Activated CD8-positive, alpha-beta T cell treated with anti-CD3 and anti-CD28 coated beads, Interleukin-2, amount 10 ng/mL, durations not matched to agents 7 days and 5 days (primary cell): Measurements from ENCODE around the gene RGS6. TPM values are rescaled to one million over a fixed set of nuclear protein-coding genes. Genes with fewer than 3 reads are reported as not detected.

Source experiments
- ATAC-seq: fragments of 150-1000 bp; cut with Tn5 transposase; one replicate; pipeline ENCODE4 v1.10.0; 2021; ENCODE audit warnings: moderate library complexity
- CTCF ChIA-PET: fragments of 350-600 bp; sonication (Branson Sonifier 250); formaldehyde crosslinking; loops from one replicate; lab custom pipeline; 2021; ENCODE audit warnings: antibody characterized with exemption; lab: Charles Lee
- POLR2A ChIA-PET: fragments of 350-600 bp; sonication (Branson Sonifier 250); formaldehyde crosslinking; loops from one replicate; lab custom pipeline; 2021; ENCODE audit warnings: antibody characterized with exemption; lab: Charles Lee
- DNase-seq: peaks from one replicate; pipeline ENCODE4 v3.0.0-alpha.2; 2020
- H3K27ac Mint-ChIP-seq: one replicate; pipeline ENCODE4 v1.8.0; 2021; ENCODE audit warnings: mild to moderate bottlenecking, mixed read lengths
- H3K27me3 Mint-ChIP-seq: one replicate; pipeline ENCODE4 v1.8.0; 2021; ENCODE audit warnings: low read depth, mixed read lengths
- H3K36me3 Mint-ChIP-seq: one replicate; pipeline ENCODE4 v1.8.0; 2021; ENCODE audit warnings: low read depth, mixed read lengths
- H3K4me1 Mint-ChIP-seq: one replicate; pipeline ENCODE4 v1.8.0; 2021; ENCODE audit warnings: low read depth, mixed read lengths
- H3K4me3 Mint-ChIP-seq: one replicate; pipeline ENCODE4 v1.8.0; 2021; ENCODE audit warnings: mild to moderate bottlenecking, mixed read lengths
- H3K9me3 Mint-ChIP-seq: one replicate; pipeline ENCODE4 v1.8.0; 2022; ENCODE audit warnings: mixed read lengths; ENCODE audit not compliant: insufficient read depth
- total RNA-seq, 2 experiments: library from RNA; stranded (reverse); gene quantifications; one replicate each; pipeline ENCODE4 v1.2.3, GENCODE V29; 2021

The RGS6 gene
- total RNA-seq, 2 experiments from 2014 or later: 0.16 to 0.47 TPM

DNA sequence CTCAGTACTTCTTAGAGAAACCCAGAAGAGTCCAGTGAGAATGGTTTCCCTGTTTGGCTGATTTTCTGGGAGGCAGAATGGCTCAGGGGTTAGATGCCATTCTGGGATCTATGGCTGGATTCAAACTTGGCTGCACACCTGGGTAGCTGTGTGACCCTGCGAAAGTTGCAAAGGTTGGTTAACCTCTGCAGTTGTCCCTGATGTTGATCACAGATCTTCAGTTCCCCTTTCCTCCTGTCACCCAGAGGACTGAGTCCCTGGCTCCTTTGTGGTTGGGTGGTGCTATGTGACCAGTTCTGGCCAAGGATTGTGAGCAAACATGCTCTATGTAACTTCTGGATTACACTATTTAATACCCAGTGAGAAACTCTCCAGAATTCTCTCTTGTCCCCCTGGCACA, 418.0 kb downstream of the RGS6 start:
- CTCF ChIA-PET: no interaction called here
- Mint-ChIP-seq H3K27ac (no peak overlapping the region), H3K9me3 (no peaks in the 10 kb centered on the region), H3K4me1 (no peaks in the 10 kb centered on the region), H3K4me3 (no peak overlapping the region), H3K36me3 (no peaks in the 10 kb centered on the region), H3K27me3 (peaks cover 24% of the 10 kb centered on the region)
- POLR2A ChIA-PET: no interaction called here
- no peak for DNase-seq
- no peak for ATAC-seq

GRCh38 chr14:72352012-72352411, 419.8 kb downstream of the RGS6 start:
- POLR2A ChIA-PET: no interaction called here
- no peaks in the 10 kb centered on the region for H3K36me3 Mint-ChIP-seq
- H3K27me3 Mint-ChIP-seq: peaks cover 20% of the 10 kb centered on the region
- ATAC-seq (no peak), DNase-seq (no peak)
- no peaks in the 10 kb centered on the region for H3K4me1 Mint-ChIP-seq
- no peak overlapping the region for H3K27ac Mint-ChIP-seq
- H3K4me3 Mint-ChIP-seq: no peak overlapping the region
- H3K9me3 Mint-ChIP-seq: peaks cover under 1% of the 10 kb centered on the region
- CTCF ChIA-PET: interaction anchor here (1.4 kb wide), 1 partner anchor 109 kb away, joined by 3 read pairs; no protein-coding TSS in a partner anchor

DNA sequence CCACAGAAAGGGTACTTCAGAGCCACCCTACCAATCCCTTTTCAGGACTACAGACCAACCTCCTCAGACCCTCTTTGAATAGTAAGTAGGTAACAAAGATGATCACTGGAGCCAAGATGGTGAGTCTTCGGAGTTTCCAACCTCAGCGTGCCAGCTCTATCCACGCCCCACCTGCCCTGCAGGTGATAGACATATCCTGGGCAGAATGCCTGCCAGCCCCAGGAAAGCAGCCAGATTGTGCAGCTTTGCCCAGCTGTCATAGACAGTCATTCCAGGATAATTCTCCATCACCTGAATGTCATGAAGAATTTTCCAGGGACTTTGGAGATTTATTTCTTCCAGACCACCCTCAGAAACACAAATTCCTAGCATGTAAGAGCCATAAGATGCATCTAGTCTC, 434.4 kb downstream of the RGS6 start:
- H3K36me3 Mint-ChIP-seq: no peaks in the 10 kb centered on the region
- H3K9me3 Mint-ChIP-seq: no peaks in the 10 kb centered on the region
- ChIA-PET CTCF (no interaction called here), POLR2A (no interaction called here)
- peaks cover 33% of the 10 kb centered on the region for H3K27me3 Mint-ChIP-seq
- DNase-seq (no peak), ATAC-seq (no peak)
- H3K4me3 Mint-ChIP-seq: no peak overlapping the region
- H3K27ac Mint-ChIP-seq: no peak overlapping the region
- H3K4me1 Mint-ChIP-seq: no peaks in the 10 kb centered on the region

- no peak overlapping the region for H3K4me3 Mint-ChIP-seq
- CTCF ChIA-PET: no interaction called here
- no peaks in the 10 kb centered on the region for H3K9me3 Mint-ChIP-seq
- POLR2A ChIA-PET: no interaction called here
- no peaks in the 10 kb centered on the region for H3K36me3 Mint-ChIP-seq
- ATAC-seq (no peak), DNase-seq (no peak)
- H3K27me3 Mint-ChIP-seq: peaks cover 35% of the 10 kb centered on the region
- H3K27ac Mint-ChIP-seq: no peak overlapping the region
- no peaks in the 10 kb centered on the region for H3K4me1 Mint-ChIP-seq
Measured at GRCh38 chr14:72369106-72369505, 436.9 kb downstream of the RGS6 start.

DNA sequence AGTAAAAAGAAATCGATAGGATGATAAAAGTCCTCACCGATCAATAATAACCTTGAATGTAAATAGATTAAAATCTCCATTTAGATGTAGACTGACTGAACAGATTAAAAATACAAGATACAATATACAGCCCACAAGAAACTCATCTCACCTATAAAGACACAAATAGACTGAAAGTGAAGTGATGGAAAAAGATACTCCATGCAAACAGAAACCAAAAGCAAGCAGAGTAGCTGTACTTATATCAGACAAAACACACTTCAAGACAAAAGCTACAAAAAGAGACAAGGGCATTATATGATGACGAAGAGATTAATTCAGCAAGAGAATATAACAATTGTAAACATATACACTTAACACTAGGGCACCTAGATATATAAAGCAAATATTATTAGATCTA, 444.8 kb downstream of the RGS6 start:
- Mint-ChIP-seq H3K27ac (no peak overlapping the region), H3K36me3 (no peaks in the 10 kb centered on the region), H3K4me3 (no peak overlapping the region), H3K4me1 (no peaks in the 10 kb centered on the region), H3K27me3 (peaks cover 38% of the 10 kb centered on the region), H3K9me3 (peaks cover 22% of the 10 kb centered on the region)
- no peak for DNase-seq
- ChIA-PET POLR2A (no interaction called here), CTCF (interaction anchor here (1.5 kb wide), 1 partner anchor 43 kb away, joined by 3 read pairs; no protein-coding TSS in a partner anchor)
- ATAC-seq: no peak

GRCh38 chr14:72380456-72380855, 448.2 kb downstream of the RGS6 start:
- H3K27ac Mint-ChIP-seq: no peak overlapping the region
- DNase-seq: no peak
- H3K9me3 Mint-ChIP-seq: peaks cover 20% of the 10 kb centered on the region
- peaks cover 57% of the 10 kb centered on the region for H3K27me3 Mint-ChIP-seq
- POLR2A ChIA-PET: no interaction called here
- no peak overlapping the region for H3K4me3 Mint-ChIP-seq
- CTCF ChIA-PET: no interaction called here
- no peaks in the 10 kb centered on the region for H3K36me3 Mint-ChIP-seq
- ATAC-seq: no peak
- H3K4me1 Mint-ChIP-seq: no peaks in the 10 kb centered on the region

DNA sequence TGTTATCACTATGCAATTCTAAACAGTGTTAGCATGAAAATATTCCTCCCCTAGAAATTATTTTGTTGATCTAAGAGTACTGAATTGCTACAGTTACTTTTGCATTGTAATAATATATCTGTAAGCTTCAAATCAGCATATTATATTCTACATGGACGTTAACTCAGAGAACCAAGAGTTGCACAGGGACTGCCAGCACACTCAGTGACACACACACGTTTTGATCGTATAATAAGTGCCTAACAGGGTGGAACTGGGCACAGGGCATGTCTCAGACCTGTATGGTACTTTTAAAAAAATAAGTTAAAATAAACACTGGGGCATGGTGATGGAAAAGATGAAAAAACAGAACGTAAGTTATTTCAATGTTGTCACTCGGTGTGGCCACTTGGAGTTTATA, 451.6 kb downstream of the RGS6 start:
- Mint-ChIP-seq H3K4me3 (no peak overlapping the region), H3K9me3 (no peaks in the 10 kb centered on the region), H3K27ac (no peak overlapping the region), H3K27me3 (peaks cover 45% of the 10 kb centered on the region), H3K4me1 (no peaks in the 10 kb centered on the region), H3K36me3 (no peaks in the 10 kb centered on the region)
- ChIA-PET CTCF (no interaction called here), POLR2A (no interaction called here)
- DNase-seq (no peak), ATAC-seq (no peak)

- ATAC-seq (no peak), DNase-seq (no peak)
- ChIA-PET POLR2A (no interaction called here), CTCF (no interaction called here)
- peaks cover 28% of the 10 kb centered on the region for H3K27me3 Mint-ChIP-seq
- H3K36me3 Mint-ChIP-seq: no peaks in the 10 kb centered on the region
- no peaks in the 10 kb centered on the region for H3K9me3 Mint-ChIP-seq
- no peak overlapping the region for H3K27ac Mint-ChIP-seq
- H3K4me3 Mint-ChIP-seq: no peak overlapping the region
- no peaks in the 10 kb centered on the region for H3K4me1 Mint-ChIP-seq
Measured at GRCh38 chr14:72387726-72388125, 455.5 kb downstream of the RGS6 start.

GRCh38 chr14:72389200-72389599, 457.0 kb downstream of the RGS6 start:
- Mint-ChIP-seq H3K4me1 (no peaks in the 10 kb centered on the region), H3K9me3 (peaks cover 8% of the 10 kb centered on the region), H3K4me3 (no peak overlapping the region), H3K36me3 (no peaks in the 10 kb centered on the region), H3K27me3 (peaks cover 19% of the 10 kb centered on the region), H3K27ac (no peak overlapping the region)
- POLR2A ChIA-PET: no interaction called here
- CTCF ChIA-PET: no interaction called here
- ATAC-seq (no peak), DNase-seq (no peak)

- ChIA-PET CTCF (no interaction called here), POLR2A (interaction anchor here (0.6 kb wide), 1 partner anchor 48 kb away, joined by 3 read pairs; no protein-coding TSS in a partner anchor)
- no peak overlapping the region for H3K4me3 Mint-ChIP-seq
- peaks cover 48% of the 10 kb centered on the region for H3K27me3 Mint-ChIP-seq
- H3K36me3 Mint-ChIP-seq: no peaks in the 10 kb centered on the region
- no peak for DNase-seq
- no peak overlapping the region for H3K27ac Mint-ChIP-seq
- H3K4me1 Mint-ChIP-seq: peaks cover 15% of the 10 kb centered on the region
- H3K9me3 Mint-ChIP-seq: no peaks in the 10 kb centered on the region
- no peak for ATAC-seq
Measured at GRCh38 chr14:72401101-72401625, 468.9 kb downstream of the RGS6 start.

DNA sequence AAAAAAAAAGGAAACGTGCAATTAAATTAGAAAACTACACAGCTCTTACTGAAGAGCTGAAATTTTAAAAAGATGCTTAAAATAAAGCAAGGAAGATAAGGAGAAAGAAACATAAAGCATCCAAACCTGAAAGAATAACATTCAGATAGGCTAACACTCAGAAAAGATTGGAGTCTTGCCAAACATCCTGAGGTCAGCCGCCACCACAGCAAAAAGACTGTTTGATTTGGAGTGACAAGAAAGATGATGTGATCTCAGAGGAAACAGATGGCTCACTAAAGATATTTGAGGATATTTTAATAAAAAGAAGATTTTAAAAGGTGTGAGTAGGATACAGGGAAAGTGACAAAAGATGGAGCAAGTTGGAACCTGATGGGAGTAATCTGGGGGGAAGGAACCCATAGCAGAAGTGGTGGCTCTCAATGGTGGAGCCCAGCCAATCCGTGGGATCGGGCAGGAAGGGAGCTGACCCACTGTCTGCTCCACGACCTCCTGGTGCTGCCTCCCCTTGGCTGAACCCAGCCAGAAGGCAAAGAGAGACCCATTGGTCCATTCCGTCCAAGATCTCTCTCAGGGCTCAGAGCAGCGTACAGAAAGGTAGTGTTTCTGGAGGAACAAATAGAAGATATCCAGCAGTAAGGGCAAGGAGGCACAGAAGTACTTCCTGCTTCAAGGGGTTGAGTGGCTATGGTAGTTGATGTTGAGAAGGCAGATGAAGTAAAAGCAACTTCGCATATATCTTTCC, 469.6 kb downstream of the RGS6 start:
- peaks cover 15% of the 10 kb centered on the region for H3K4me1 Mint-ChIP-seq
- ChIA-PET CTCF (no interaction called here), POLR2A (interaction anchor here (0.6 kb wide), 1 partner anchor 49 kb away, joined by 3 read pairs; no protein-coding TSS in a partner anchor)
- H3K27me3 Mint-ChIP-seq: peaks cover 47% of the 10 kb centered on the region
- no peaks in the 10 kb centered on the region for H3K9me3 Mint-ChIP-seq
- no peaks in the 10 kb centered on the region for H3K36me3 Mint-ChIP-seq
- DNase-seq (peak; percentile 80), ATAC-seq (peak; percentile 65)
- H3K4me3 Mint-ChIP-seq: peak overlapping the region; percentile 19
- peak overlapping the region; percentile 10 for H3K27ac Mint-ChIP-seq

GRCh38 chr14:72402377-72402772, 470.1 kb downstream of the RGS6 start:
- no peaks in the 10 kb centered on the region for H3K36me3 Mint-ChIP-seq
- H3K27ac Mint-ChIP-seq: peak overlapping the region; percentile 10
- H3K27me3 Mint-ChIP-seq: peaks cover 48% of the 10 kb centered on the region
- DNase-seq: no peak
- CTCF ChIA-PET: interaction anchor here (1.6 kb wide), 1 partner anchor 112 kb away, joined by 4 read pairs; no protein-coding TSS in a partner anchor
- H3K4me3 Mint-ChIP-seq: no peak overlapping the region
- H3K9me3 Mint-ChIP-seq: no peaks in the 10 kb centered on the region
- no peak for ATAC-seq
- H3K4me1 Mint-ChIP-seq: peaks cover 15% of the 10 kb centered on the region
- POLR2A ChIA-PET: no interaction called here
